Measurements from ENCODE around the gene YIF1A.

Gene YIF1A

GRCh38 chr11:66336234-66337102 is 47.5 kb upstream of the YIF1A start, which contains the start of gene RIN1 (continued):
- TF ChIP-seq KLF17 (tag by site-specific recombination; IDR thresholded peaks at IDR 0.05), result 0 out of 2 replicates have a peak, but pooled peaks have one; percentile 15

- Histone ChIP-seq H3K36me3 (ENCODE audit: control insufficient read depth in 2 of 2, insufficient read depth in 1 of 2, low read length in 2 of 2) (peaks cover 0 to 34% of the 10 kb centered on the region in 2 experiments; a peak in 1 of 3 replicates), H3K4me3 (ENCODE audit: low read depth, low read length) (no peak overlapping the region), H3K27ac (ENCODE audit: extremely low read depth, low read depth, low read length) (no peak overlapping the region), H3K4me1 (ENCODE audit: control insufficient read depth, insufficient read depth, low read length) (no peaks in the 10 kb centered on the region), H3K9me3 (ENCODE audit: control insufficient read depth, insufficient read depth, low read depth, low read length) (no peaks in the 10 kb centered on the region)
- TF ChIP-seq YY1 (tag by site-specific recombination; IDR thresholded peaks at IDR 0.05) (no peak), ZNF354C (tag by site-specific recombination; IDR thresholded peaks at IDR 0.05; ENCODE audit: borderline replicate concordance, low read depth) (no peak), KLF17 (tag by site-specific recombination; IDR thresholded peaks at IDR 0.05) (peak; percentile 38; the same call in 1 of the 2 replicates), ZNF626 (tag by site-specific recombination; IDR thresholded peaks at IDR 0.05) (no peak), SP2 (tag by site-specific recombination; IDR thresholded peaks at IDR 0.05) (peak; percentile 28; the same call in 1 of the 2 replicates), KLF1 (tag by site-specific recombination; IDR thresholded peaks at IDR 0.05) (no peak)
- ChIA-PET CTCF (interaction anchor here (0.6 to 3.1 kb wide), 9 partner anchors 10 to 702 kb away, joined by 3 to 19 read pairs (median 4); no protein-coding TSS in a partner anchor), POLR2A (interaction anchor here (0.7 to 1.9 kb wide), 8 partner anchors 9 to 47 kb away, joined by 3 to 10 read pairs (median 3); partner anchors contain the start of genes B4GAT1, BRMS1, CD248 and YIF1A)
These were observed 46.7 kb upstream of the YIF1A start for GRCh38 chr11:66335531-66336233.

DNA sequence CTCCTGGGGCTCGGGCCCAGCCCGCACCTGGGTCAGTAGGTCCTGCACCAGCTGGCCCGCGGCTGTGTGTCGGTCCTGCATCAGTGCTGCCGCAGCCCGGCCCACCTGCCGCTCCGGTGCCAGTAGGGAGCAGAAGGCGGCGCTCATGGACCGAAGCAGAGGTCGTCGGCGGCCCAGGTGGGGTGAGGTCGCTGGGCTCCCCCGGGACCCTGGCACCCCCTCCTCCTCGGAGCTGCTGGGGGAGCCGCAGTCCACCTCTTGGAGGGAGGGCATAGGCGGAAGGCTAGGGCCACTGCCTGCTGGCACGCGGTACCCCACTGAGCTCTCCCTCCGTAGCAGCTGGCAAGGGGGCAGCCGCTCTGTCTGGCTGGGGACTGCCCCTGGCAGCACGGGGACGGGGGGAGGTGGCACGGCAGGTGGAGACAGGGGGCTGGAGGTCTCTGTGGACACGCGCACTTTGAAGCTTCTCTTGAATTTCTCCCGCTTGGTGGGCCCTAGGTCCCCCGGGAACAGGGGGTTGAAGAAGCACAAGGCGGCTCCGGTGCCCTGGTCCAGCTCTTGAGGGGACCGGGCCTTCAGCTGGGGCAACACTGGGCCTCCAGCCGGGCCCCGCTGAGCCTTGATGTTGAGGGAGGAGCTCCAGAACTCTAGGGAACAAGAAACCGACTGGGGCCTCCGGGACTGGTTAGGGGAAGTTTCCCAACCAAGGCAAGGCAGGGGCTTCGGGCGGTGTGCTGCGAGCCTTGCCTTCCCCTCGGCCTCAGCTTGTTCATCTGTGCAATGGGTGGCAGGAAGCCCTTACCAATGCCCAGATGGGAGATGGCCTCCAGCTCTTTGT is 45.9 kb upstream of the YIF1A start:
- no peak overlapping the region for H3K4me3 ChIP-seq (ENCODE audit: low read depth, low read length)
- H3K36me3 ChIP-seq (ENCODE audit: control insufficient read depth in 2 of 2, insufficient read depth in 1 of 2, low read length in 2 of 2), result peaks cover 0 to 26% of the 10 kb centered on the region in 2 experiments; a peak in 1 of 3 replicates
- ChIA-PET CTCF (interaction anchor here (0.6 to 3.1 kb wide), 7 partner anchors 9 to 624 kb away, joined by 3 to 19 read pairs (median 4); no protein-coding TSS in a partner anchor), POLR2A (interaction anchor here (0.9 to 1.9 kb wide), 6 partner anchors 8 to 46 kb away, joined by 3 to 10 read pairs (median 4); partner anchors contain the start of genes B4GAT1, BRMS1 and YIF1A)
- H3K4me1 ChIP-seq (ENCODE audit: control insufficient read depth, insufficient read depth, low read length), result no peaks in the 10 kb centered on the region
- no peaks in the 10 kb centered on the region for H3K9me3 ChIP-seq (ENCODE audit: control insufficient read depth, insufficient read depth, low read depth, low read length)
- TF ChIP-seq ZIC2 (tag by site-specific recombination; IDR thresholded peaks at IDR 0.05) (peak; percentile 22; the same call in 1 of the 2 replicates), GLIS2 (tag by site-specific recombination; IDR thresholded peaks at IDR 0.05) (0 out of 2 replicates have a peak, but pooled peaks have one; percentile 12)
- TF ChIP-seq, protein P1, sequence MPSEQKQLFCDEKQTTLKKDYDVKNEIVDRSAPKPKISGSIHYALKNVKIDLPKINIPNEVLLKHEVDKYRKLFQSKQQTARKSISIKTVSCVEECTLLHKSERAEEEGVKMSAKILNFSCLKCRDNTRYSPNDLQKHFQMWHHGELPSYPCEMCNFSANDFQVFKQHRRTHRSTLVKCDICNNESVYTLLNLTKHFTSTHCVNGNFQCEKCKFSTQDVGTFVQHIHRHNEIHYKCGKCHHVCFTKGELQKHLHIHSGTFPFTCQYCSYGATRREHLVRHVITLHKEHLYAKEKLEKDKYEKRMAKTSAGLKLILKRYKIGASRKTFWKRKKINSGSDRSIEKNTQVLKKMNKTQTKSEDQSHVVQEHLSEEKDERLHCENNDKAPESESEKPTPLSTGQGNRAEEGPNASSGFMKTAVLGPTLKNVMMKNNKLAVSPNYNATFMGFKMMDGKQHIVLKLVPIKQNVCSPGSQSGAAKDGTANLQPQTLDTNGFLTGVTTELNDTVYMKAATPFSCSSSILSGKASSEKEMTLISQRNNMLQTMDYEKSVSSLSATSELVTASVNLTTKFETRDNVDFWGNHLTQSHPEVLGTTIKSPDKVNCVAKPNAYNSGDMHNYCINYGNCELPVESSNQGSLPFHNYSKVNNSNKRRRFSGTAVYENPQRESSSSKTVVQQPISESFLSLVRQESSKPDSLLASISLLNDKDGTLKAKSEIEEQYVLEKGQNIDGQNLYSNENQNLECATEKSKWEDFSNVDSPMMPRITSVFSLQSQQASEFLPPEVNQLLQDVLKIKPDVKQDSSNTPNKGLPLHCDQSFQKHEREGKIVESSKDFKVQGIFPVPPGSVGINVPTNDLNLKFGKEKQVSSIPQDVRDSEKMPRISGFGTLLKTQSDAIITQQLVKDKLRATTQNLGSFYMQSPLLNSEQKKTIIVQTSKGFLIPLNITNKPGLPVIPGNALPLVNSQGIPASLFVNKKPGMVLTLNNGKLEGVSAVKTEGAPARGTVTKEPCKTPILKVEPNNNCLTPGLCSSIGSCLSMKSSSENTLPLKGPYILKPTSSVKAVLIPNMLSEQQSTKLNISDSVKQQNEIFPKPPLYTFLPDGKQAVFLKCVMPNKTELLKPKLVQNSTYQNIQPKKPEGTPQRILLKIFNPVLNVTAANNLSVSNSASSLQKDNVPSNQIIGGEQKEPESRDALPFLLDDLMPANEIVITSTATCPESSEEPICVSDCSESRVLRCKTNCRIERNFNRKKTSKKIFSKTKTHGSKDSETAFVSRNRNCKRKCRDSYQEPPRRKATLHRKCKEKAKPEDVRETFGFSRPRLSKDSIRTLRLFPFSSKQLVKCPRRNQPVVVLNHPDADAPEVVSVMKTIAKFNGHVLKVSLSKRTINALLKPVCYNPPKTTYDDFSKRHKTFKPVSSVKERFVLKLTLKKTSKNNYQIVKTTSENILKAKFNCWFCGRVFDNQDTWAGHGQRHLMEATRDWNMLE (tag by site-specific recombination; conservative IDR thresholded peaks at IDR 0.05; ENCODE audit: low read depth), result no peak
- no peak overlapping the region for H3K27ac ChIP-seq (ENCODE audit: extremely low read depth, low read depth, low read length)

Data from HEK293 (cell line).